SU-DHL-6 (cell line): Measurements from ENCODE around the gene MEIG1.
"Not testable (repeated sequence)": the region's sequence is repeated elsewhere in the genome, so short reads cannot be mapped to it uniquely, and the experiment has no call there.

Experiments used
- H2AFZ ChIP-seq: fragments of 200-600 bp; sonication (generic); 2 replicates; pipeline ENCODE4 v1.6.1; 2014; ENCODE audit warnings: low read depth, mild to moderate bottlenecking, moderate library complexity, mixed read lengths, antibody characterized with exemption, low read length; ENCODE audit not compliant: severe bottlenecking
- H3F3A ChIP-seq: fragments of 200-600 bp; shearing (Covaris generic); 2 replicates; pipeline ENCODE4 v1.6.0; 2016; ENCODE audit warnings: antibody characterized with exemption, mild to moderate bottlenecking; ENCODE audit not compliant: insufficient read depth
- H3K27ac ChIP-seq: fragments of 200-600 bp; sonication (generic); 2 replicates; pipeline ENCODE4 v1.5.1; 2016; ENCODE audit warnings: low read depth, mild to moderate bottlenecking, low read length, moderate library complexity, mixed read lengths
- H3K27me3 ChIP-seq: fragments of 200-600 bp; sonication (generic), shearing (Covaris generic); 2 replicates; pipeline ENCODE4 v1.6.0; 2014; ENCODE audit warnings: mild to moderate bottlenecking, low read length
- H3K36me3 ChIP-seq: fragments of 200-600 bp; sonication (generic); 2 replicates; pipeline ENCODE4 v1.6.1; 2014; ENCODE audit warnings: mild to moderate bottlenecking, low read length, mixed read lengths
- H3K4me2 ChIP-seq: fragments of 300-600, 200-600 bp; shearing (Covaris generic), sonication (generic); 2 replicates; pipeline ENCODE4 v1.6.0; 2014; ENCODE audit warnings: low read length, low read depth, mild to moderate bottlenecking; ENCODE audit not compliant: poor library complexity, severe bottlenecking
- H3K4me3 ChIP-seq: fragments of 200-600 bp; sonication (generic); 2 replicates; pipeline ENCODE4 v1.5.1; 2014; ENCODE audit warnings: antibody characterized with exemption, low read length, mild to moderate bottlenecking, mixed read lengths; ENCODE audit not compliant: insufficient read depth, poor library complexity, severe bottlenecking
- H3K79me2 ChIP-seq: fragments of 200-600 bp; sonication (generic); 2 replicates; pipeline ENCODE4 v1.6.1; 2014; ENCODE audit warnings: mild to moderate bottlenecking, low read length, moderate library complexity; ENCODE audit not compliant: insufficient read depth
- H3K9ac ChIP-seq: fragments of 200-600 bp; sonication (generic); 2 replicates; pipeline ENCODE4 v1.7.0; 2014; ENCODE audit warnings: mild to moderate bottlenecking, low read length
- H3K9me2 ChIP-seq: fragments of 200-600 bp; sonication (generic); replicated peaks from 2 replicates; pipeline ENCODE4 v1.6.1; 2014; ENCODE audit warnings: low read length; ENCODE audit not compliant: insufficient read depth
- H3K9me3 ChIP-seq: fragments of 200-600 bp; sonication (generic); 2 replicates; pipeline ENCODE4 v1.6.1; 2014; ENCODE audit warnings: low read length, mixed read lengths; ENCODE audit not compliant: insufficient read depth
- H4K20me1 ChIP-seq: fragments of 200-600 bp; sonication (generic); 2 replicates; pipeline ENCODE4 v1.6.1; 2014; ENCODE audit warnings: low read depth, mild to moderate bottlenecking, antibody characterized with exemption, low read length, moderate library complexity, mixed read lengths
- CTCF ChIP-seq: fragments of 200-600 bp; sonication (generic); IDR thresholded peaks from one replicate; pipeline ENCODE4 v1.5.1; 2017; ENCODE audit warnings: antibody characterized with exemption, mild to moderate bottlenecking, low read length, moderate library complexity; ENCODE audit not compliant: insufficient read depth, poor library complexity, severe bottlenecking
- EZH2phosphoT487 ChIP-seq: fragments of 200-600 bp; sonication (generic), shearing (Covaris generic); conservative IDR thresholded peaks from 2 replicates; pipeline ENCODE4 v1.6.1; 2018; ENCODE audit warnings: mild to moderate bottlenecking, antibody characterized with exemption, low read length, moderate library complexity, mixed read lengths

The MEIG1 gene

GRCh38 chr10:14942950-14943338 lies 16.2 kb upstream of the MEIG1 start:
- not testable (repeated sequence) for H3F3A ChIP-seq, H2AFZ ChIP-seq, H3K27me3 ChIP-seq, H3K9me2 ChIP-seq, H3K9me3 ChIP-seq, H3K9ac ChIP-seq, H3K4me3 ChIP-seq, H3K4me2 ChIP-seq, H4K20me1 ChIP-seq, H3K27ac ChIP-seq
- Histone ChIP-seq H3K79me2 (peaks cover 35% of the 10 kb centered on the region), H3K36me3 (peaks cover 20% of the 10 kb centered on the region)

DNA sequence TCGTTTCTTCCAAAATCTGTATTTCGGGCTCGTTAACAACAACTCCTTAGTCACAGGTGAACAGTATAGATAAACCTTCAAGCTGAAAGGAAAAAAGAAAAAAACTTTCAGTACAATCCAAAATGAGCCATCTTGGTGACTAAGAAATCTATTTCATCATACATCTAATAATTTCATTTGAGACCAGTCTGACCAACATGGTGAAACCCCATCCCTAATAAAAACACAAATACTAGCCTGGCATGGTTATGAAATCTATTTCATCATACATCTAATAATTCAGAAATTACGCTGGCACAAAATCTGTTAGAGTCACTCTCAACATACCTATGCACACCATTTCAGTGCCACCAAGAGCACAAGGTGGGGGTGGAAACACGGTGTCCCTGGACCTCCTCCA lies 14.1 kb upstream of the MEIG1 start:
- Histone ChIP-seq H3K27ac (no peak overlapping the region), H4K20me1 (peaks cover 15% of the 10 kb centered on the region), H3K36me3 (peaks cover 29% of the 10 kb centered on the region), H3K9me2 (no peaks in the 10 kb centered on the region), H3K4me2 (no peak overlapping the region), H3K9me3 (no peaks in the 10 kb centered on the region), H3K4me3 (no peak overlapping the region), H3F3A (no peaks in the 10 kb centered on the region), H3K27me3 (no peaks in the 10 kb centered on the region), H3K79me2 (peaks cover 56% of the 10 kb centered on the region), H2AFZ (no peak overlapping the region), H3K9ac (no peak overlapping the region)
- no peak for TF ChIP-seq CTCF
- TF ChIP-seq EZH2phosphoT487 = no peak

GRCh38 chr10:14947268-14947667 lies 11.9 kb upstream of the MEIG1 start:
- Histone ChIP-seq H3F3A (peaks cover 3% of the 10 kb centered on the region; the same call in 1 of the 2 replicates), H2AFZ (no peak overlapping the region), H3K4me2 (no peak overlapping the region), H3K36me3 (peaks cover 29% of the 10 kb centered on the region), H4K20me1 (peaks cover 23% of the 10 kb centered on the region), H3K27me3 (no peaks in the 10 kb centered on the region), H3K9me3 (no peaks in the 10 kb centered on the region), H3K79me2 (peaks cover 77% of the 10 kb centered on the region), H3K9ac (no peak overlapping the region), H3K9me2 (no peaks in the 10 kb centered on the region), H3K4me3 (no peak overlapping the region), H3K27ac (no peak overlapping the region)
- TF ChIP-seq EZH2phosphoT487 = no peak
- TF ChIP-seq CTCF = no peak

GRCh38 chr10:14949291-14949690 lies 9.9 kb upstream of the MEIG1 start:
- Histone ChIP-seq H3K4me3 (no peak overlapping the region), H4K20me1 (peaks cover 23% of the 10 kb centered on the region), H3K36me3 (peaks cover 27% of the 10 kb centered on the region), H3K9me2 (no peaks in the 10 kb centered on the region), H3K79me2 (peaks cover 82% of the 10 kb centered on the region), H3K27ac (no peak overlapping the region), H3F3A (peaks cover 12% of the 10 kb centered on the region), H3K9me3 (no peaks in the 10 kb centered on the region), H3K9ac (no peak overlapping the region), H3K4me2 (no peak overlapping the region), H2AFZ (no peak overlapping the region), H3K27me3 (no peaks in the 10 kb centered on the region)
- TF ChIP-seq EZH2phosphoT487 = no peak
- no peak for TF ChIP-seq CTCF
